Midbrain (tissue), 1 donor: ENCODE results near the gene CLDN11.

Experiments
- DNase-seq: peaks from one replicate; lab custom pipeline; 2025; lab: John Stamatoyannopoulos, UW

Gene CLDN11

DNA sequence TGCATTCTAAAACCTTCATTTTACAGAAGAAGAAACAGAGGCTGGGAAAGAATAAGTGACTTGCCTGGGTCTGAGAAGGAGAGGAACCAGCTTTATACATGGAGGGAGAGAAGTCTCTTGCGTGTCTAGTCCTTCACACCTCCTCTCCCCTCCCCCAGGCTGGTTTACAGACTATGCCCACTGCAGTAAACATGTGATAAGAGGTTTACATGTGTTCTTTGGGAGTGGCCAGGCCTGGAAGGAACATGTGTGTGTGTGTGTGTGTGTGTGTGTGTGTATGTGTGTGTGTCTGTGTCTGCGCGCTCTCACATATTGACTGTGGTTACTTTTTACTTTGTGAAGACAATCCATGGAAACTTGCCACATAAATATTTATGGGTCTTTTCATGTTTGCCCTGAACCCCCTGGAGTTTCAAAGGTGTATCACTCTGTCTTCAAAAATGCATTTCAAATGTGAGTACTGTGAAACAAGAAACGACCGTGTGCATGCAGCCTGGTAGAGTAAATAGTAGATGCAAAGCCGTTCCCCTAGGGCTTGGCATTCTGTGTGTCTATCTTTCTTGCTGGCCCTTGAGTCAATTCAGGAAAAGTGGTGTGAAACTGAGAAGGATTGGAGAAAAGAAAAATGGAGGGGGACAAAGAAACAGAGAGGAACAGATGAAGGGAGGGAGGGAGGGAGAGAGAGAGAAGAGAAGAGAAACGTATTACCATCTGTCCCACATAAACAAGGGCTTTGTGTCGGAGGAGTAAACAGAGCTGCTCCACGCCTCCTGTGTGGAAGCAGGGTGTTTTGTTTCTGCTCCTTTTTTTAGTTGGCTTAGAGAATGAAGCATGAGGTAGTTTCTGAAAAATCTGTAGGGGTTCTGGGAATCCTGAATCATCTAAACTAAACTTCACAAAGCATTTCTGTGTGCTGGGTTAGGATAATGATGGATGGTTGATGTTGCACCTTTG lies 51.7 kb downstream of the CLDN11 start:
- DNase-seq: peak; percentile 57

DNA sequence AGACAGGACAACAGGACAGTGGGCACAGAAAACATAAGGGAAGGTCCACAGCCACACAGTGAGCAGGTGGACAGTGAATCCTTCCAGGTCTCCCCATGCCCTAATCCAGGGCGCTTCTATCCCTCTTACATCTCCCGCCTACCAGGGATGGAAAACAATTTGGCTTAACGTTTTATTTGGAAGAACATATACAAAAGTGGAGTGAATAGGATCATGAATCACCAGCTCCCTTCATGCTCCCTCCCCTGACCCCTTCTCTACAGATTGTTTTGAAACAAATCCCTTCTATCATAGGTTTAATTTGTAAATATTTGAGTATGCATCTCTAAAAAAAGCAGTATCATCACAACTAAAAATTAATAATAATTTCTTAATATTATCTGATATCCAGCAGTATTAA lies 52.5 kb downstream of the CLDN11 start:
- DNase-seq: no peak

DNA sequence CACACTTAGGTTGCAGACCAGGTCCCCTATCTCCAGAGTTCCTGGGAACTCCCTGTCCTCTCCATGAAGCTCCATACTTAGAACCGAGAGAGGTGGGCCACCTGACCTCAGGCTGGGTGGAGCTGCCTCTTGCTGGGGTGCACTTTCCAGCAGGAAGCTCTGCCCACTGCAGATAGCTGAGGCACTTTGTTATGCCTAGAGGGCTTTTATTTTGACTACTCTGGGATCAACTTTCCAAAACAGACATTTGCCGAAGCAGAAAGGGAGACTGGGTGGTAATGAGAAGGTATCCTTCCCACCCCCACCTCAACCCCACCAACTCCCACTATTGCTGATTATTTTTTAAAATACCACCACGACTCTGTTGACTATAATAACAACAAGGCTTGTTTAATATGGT lies 54.7 kb downstream of the CLDN11 start:
- DNase-seq: no peak

GRCh38 chr3:170475092-170475685 lies 56.5 kb downstream of the CLDN11 start:
- no peak for DNase-seq

GRCh38 chr3:170476291-170476690 lies 57.6 kb downstream of the CLDN11 start:
- DNase-seq: peak; percentile 44

- DNase-seq: no peak
Measured at GRCh38 chr3:170477395-170477794, 58.7 kb downstream of the CLDN11 start.

DNA sequence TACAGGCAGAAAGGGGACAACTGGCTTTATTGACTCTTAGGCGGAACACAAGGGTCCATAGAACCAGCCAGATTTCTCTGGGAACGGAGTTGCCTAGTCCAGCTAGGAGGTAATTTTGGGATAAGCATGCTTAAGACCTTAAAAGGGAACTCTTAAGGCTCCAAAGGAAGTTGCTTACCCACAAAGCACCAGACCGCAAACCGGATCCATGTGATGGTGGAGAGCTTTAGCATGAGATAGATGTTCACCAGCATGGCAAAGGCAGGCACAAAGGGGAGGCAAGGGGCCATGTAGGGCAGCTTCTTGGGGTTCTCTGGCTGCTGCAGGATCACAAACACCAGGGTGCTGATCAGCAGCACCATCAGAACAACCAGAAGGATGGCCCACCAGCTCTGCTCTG lies 61.4 kb downstream of the CLDN11 start:
- no peak for DNase-seq

- no peak for DNase-seq
Measured at GRCh38 chr3:170482199-170482598, 63.5 kb downstream of the CLDN11 start.

GRCh38 chr3:170483485-170484262 lies 65.0 kb downstream of the CLDN11 start:
- no peak for DNase-seq
